ENCODE measurements around the gene SMIM28. TPM values are rescaled to one million over a fixed set of nuclear protein-coding genes. Genes with fewer than 3 reads are reported as not detected.

SMIM28 gene
- total RNA-seq, 1 donor from 2014 or later: not detected

DNA sequence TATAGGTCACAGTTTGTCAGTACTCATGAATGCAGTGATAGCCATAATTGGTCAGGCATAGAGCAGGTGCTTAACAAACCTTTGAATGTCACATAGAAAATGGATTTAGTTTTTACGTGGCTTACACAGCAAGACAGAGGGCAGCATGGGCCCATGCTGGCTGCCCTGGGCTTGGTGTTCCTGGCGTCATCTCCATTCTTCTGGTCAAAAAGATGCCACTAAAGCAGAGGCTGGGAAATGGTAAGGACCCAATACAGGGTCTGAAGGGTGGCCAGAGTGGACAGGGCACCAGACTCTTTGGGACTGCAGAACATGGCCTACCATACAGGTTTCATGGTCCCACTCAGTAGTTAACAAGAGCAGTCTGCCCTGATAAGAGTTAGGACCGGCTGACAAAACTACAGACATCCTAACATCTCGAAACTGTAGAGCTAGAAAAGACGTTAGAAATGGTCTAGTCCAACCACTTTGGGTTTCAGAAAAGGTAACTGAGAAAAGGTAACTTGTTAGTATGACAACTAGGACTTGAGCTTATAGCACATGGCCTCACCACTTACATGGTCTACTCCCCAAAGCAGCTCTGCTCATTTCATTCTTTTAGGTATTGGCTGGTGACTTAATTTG is 48.9 kb downstream of the SMIM28 start:
- intact Hi-C loops (cut with micrococcal nuclease): no loop called here

DNA sequence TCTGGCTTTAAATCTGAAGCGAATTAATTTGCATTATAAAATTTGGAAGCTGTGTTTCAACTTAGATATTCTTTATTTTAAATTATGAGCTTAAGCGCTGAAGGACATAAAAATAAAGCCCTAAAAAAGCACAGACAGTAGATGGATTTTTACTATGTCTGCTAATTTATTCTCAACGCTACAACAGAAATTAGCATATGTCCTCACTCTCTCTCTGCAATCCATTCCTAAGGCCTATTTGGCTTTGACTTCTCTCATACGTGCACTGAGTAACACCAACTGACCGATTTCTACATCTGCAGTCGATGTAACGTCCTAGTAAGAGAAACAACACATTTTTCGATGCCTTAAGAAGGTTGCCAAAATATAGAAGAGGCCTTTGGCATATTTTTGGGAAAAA is 50.0 kb downstream of the SMIM28 start:
- intact Hi-C loops (cut with micrococcal nuclease): loop anchor here (1.0 to 2.0 kb wide), 2 partner anchors 27 to 311 kb away; no protein-coding TSS in a partner anchor

DNA sequence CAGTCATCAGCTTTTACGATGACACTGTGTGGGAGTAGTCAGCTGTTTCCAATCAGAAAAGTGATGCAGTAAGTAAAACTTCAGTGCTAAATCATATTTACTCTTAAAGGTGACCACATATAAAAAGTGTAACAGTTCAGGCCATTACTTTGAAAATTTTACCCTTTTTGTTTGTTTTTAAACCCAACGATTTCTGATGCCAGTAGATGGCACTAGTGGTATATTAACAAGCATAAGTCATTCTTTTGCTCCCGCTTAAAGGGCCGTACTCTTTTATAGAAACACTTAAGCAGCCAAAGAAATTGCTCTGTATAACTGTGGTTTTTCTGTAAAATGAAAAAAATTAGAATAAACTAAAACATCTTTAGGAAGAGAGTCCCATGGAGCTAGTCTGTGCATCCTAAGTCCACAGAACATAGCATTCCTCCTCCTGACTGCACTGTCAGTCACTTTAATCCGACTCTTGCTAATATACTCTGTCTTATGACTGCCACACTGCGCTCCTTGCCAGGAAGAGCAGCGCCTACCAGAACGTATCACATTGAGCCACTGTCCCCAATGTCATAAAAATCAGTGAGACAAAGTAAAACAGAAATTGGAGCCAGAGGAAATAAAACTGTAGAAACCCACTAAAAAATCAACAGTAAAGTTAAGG is 51.4 kb downstream of the SMIM28 start:
- intact Hi-C loops (cut with micrococcal nuclease): loop anchor here (1.0 to 2.0 kb wide), 6 partner anchors 26 to 337 kb away; no protein-coding TSS in a partner anchor

DNA sequence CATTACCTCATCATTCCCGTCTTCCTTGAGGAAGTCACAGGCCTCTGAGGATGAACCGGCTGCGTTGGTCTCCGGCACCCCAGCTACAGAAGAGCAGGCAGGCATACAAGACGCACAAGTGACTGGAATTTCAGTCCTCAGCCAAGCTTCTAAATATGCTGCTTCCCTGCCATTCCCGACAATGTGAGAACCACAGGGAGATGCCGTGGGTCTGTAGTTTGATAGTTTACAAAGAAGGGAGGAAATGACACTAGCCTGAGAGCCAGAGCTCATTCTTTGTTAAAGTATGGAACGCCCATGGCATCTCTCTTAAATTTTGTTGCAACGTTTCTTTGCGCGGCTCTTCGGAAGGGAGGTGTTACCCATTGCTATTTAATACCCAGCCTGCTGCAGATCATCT is 52.1 kb downstream of the SMIM28 start:
- intact Hi-C loops (cut with micrococcal nuclease): loop anchor here (1.0 to 2.0 kb wide), 5 partner anchors 25 to 337 kb away; no protein-coding TSS in a partner anchor

DNA sequence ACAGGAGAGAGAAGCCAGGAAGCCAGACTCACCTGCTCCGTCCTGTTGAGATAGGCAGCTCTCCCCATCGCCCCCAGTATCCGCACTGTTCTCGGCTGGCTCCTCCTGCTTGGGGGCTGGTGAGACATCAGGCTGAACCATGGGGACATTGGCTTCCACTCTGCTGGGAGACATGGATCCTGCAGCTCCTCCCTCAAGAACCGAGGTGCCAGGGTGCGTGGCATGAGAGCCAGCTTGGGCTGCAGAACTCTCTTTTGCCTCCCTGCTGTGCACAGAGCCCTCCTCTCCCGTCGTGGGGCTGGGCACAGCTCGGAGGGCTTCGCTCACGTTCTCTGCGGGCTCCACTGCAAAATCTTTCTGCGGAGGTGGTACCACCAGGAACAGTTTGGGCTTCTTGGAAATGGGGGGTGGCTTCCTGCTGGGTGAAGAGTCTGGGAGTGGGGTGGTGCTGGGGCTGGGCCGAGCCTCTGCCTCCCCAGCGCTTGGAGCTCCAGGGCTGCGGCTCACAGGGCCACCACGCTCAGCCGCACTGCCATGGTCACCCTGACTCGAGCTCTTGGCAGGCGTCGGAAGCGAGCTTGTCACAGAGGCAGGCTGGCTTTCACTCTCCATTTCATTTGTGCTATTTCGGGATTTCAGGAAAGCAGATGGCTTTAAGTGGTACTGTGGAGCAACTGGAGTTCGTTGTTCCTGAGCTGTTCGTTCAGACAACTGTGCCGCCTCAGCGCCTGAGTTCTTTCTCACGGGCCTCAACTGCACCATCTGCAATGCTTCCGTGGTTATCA is 52.8 kb downstream of the SMIM28 start:
- intact Hi-C loops (cut with micrococcal nuclease): no loop called here

DNA sequence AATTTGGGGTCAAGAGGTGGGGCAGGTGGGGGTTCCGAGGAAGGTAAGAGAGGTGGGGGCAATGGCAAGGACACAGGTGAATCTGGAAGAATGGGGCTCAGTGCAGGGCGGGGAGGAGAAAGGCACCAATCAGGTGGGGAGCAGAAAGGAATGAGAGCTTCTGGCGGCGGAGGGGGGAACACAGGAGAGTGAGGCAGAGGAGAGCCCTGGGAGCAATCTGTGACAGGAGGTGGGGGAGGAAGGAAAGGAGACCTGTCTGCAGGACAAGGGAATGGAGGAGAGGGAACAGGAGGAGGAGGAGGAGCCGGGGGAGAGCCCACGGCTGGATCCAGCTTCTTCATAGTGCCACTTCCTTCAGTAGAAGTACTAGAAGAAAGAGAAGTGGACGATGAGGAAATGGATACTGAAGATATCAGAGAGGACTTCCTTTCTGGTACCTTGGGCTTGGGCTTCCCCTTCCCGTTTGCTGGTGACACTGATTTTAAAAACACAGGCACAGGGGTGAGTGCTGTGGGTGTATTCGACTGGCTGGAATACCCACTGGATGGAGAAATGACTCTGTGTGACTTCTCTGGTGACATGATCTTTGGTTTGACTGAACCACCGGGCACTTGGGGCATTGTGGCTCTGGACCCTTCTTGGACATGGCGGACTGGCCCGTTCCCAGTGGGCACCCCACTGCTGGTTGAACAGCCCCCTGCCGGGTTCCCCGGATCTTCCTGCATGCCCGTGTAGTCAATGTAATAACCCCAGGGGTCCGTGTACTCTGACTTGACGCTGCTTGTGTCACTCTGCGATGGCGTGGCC is 53.8 kb downstream of the SMIM28 start:
- intact Hi-C loops (cut with micrococcal nuclease): no loop called here

DNA sequence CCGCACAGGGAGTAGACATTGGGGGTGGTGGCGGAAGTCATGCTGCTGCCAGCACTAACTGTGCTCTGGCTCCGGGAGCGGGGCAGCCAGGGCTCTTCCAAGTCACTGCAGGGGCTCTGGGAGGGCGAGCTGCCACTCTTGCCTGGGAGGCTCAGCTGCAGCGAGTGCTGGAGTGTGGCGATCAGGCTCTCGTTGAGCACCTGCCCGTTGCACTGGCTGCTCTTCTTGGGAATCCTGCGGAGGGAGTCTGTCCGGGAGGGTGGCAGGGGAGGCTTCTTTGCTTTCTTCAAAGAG is 54.3 kb downstream of the SMIM28 start:
- intact Hi-C loops (cut with micrococcal nuclease): no loop called here

Other genes with a start within 250 kb of the SMIM28 start
- 0.15 TPM in 2 replicates for gene ARFGEF3, start 216.0 kb upstream of the SMIM28 start, total RNA-seq
- gene PBOV1, start 159.4 kb upstream of the SMIM28 start, total RNA-seq: not detected in 2 replicates
- gene HEBP2, start 26.3 kb downstream of the SMIM28 start, total RNA-seq: 26.5 and 28.7 TPM in 2 replicates
- 1.2 TPM in 2 replicates for gene NHSL1, start 121.6 kb downstream of the SMIM28 start, total RNA-seq